ENCODE measurements around the gene IL22.

The IL22 gene

DNA sequence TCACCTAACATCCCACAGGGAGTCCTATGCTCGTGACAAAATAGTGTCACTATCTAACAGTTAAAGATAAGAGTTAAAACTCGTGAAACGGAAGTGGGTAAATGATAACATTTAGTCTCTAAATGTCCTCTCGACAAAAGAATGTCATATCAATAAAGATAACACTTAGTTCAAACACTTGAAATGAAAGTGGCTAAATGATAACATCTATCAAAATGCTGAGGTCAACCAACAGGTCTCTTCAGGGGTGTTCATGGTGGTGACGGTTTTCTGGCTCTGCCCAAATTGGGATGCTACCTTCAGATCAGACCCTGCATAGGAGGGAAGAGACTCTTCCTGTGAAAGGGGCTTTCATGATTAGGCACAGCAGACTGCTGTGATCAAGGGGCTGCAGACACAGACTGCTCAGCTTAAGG is 49.9 kb downstream of the IL22 start:
- in situ Hi-C loops (cut with HindIII; ENCODE audit: low pct_ligation_motif_present, low pct_unique_long_range_greater_than_20kb, low sequenced_read_pairs): loop anchor here (25.0 kb wide), 1 partner anchor 109 kb away; no protein-coding TSS in a partner anchor
- no peak for DNase-seq

- in situ Hi-C loops (cut with HindIII; ENCODE audit: low pct_ligation_motif_present, low pct_unique_long_range_greater_than_20kb, low sequenced_read_pairs): loop anchor here (25.0 kb wide), 1 partner anchor 111 kb away; no protein-coding TSS in a partner anchor
- DNase-seq: no peak
Measured at GRCh38 chr12:68200854-68201253, 52.5 kb downstream of the IL22 start.

DNA sequence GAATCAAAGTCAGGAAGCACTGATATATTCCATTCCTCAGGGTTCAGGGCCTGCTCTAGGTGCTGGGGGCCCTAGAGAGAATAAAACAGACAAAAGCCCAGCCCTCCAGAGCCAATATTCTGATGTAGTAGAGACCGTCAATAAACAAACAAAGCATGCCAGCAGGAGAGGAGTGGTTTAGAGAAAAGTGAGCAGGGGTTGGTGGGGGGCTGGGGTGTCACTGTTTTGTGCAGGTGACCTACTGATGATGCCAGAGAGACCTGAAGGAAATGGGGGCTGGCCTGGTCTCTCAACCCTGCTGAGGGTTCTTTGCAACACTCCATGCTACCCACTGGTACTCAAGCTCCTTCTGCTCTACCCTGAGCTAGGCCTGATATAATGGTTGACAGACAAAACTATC is 54.3 kb downstream of the IL22 start:
- no peak for DNase-seq
- in situ Hi-C loops (cut with HindIII; ENCODE audit: low pct_ligation_motif_present, low pct_unique_long_range_greater_than_20kb, low sequenced_read_pairs): no loop called here

- in situ Hi-C loops (cut with HindIII; ENCODE audit: low pct_ligation_motif_present, low pct_unique_long_range_greater_than_20kb, low sequenced_read_pairs): no loop called here
- no peak for DNase-seq
Measured at GRCh38 chr12:68198507-68199086, 54.8 kb downstream of the IL22 start.

Data from ACHN (cell line).